HCT116 (cell line): ENCODE measurements around the gene PCDHGA4. TPM values are rescaled to one million over a fixed set of nuclear protein-coding genes. Genes with fewer than 3 reads are reported as not detected.

Experiments used
- ATAC-seq: fragments of 200-7000 bp; cut with Tn5 transposase; 2 replicates; pipeline ENCODE4 v1.9.1; 2020; ENCODE audit warnings: mild to moderate bottlenecking, moderate library complexity
- BruUV-seq: library from RNA; stranded (reverse); fragments of 400-500 nt; replicated peaks from 2 replicates; lab custom pipeline; 2021; lab: Mats Ljungman, UMichigan
- CTCF ChIA-PET: fragments of 300-600 bp; sonication (Branson Sonifier 250); formaldehyde crosslinking; loops from one replicate; lab custom pipeline; 2021; ENCODE audit warnings: antibody characterized with exemption; lab: Charles Lee
- POLR2A ChIA-PET: fragments of 300-600, 350-600 bp; sonication (Branson Sonifier 250); formaldehyde crosslinking; loops from one replicate; lab custom pipeline; 2021; ENCODE audit warnings: antibody characterized with exemption; lab: Charles Lee
- RAD21 ChIA-PET, 2 experiments: fragments of 300-600 bp; sonication (Branson Sonifier 250); formaldehyde crosslinking; loops; one replicate each; lab custom pipeline; 2023; ENCODE audit warnings: low total read pairs in 2 of 2; ENCODE audit not compliant: uncharacterized antibody in 2 of 2, unreplicated experiment in 2 of 2, low non-redundant PET in 1 of 2; lab: Charles Lee
- DNase-seq: peaks from one replicate; pipeline ENCODE4 v3.0.0-alpha.2; 2010; ENCODE audit warnings: low read depth, low spot score
- H2AFZ ChIP-seq: fragments of 200-600 bp; shearing (Covaris generic), sonication (generic); 2 replicates; pipeline ENCODE4 v1.6.1; 2017; ENCODE audit warnings: low read depth, mixed run types, mixed read lengths, antibody characterized with exemption, low read length; ENCODE audit not compliant: poor library complexity, severe bottlenecking
- H3K27ac ChIP-seq: 2 replicates; pipeline ENCODE4 v1.5.1; 2012; ENCODE audit warnings: low read depth, low read length
- H3K27me3 ChIP-seq: fragments of 200-600 bp; sonication (generic); 2 replicates; pipeline ENCODE4 v1.6.1; 2016; ENCODE audit warnings: mixed run types, low read length, mixed read lengths; ENCODE audit not compliant: insufficient read depth
- H3K36me3 ChIP-seq, 2 experiments: fragments of 200-500 bp in 1 of 2; fragments of 200-600 bp in 1 of 2; sonication (Bioruptor generic) in 1 of 2; sonication (generic) in 1 of 2; 2 replicates each; pipeline versions ENCODE4 v1.5.1 to v1.6.1; 2014 to 2016; ENCODE audit warnings: low read length in 2 of 2, inconsistent platforms in 1 of 2, mixed read lengths in 1 of 2, mixed run types in 1 of 2; ENCODE audit not compliant: insufficient read depth in 2 of 2, control insufficient read depth in 1 of 2
- H3K4me1 ChIP-seq, 2 experiments: fragments of 200-600 bp in 1 of 2; sonication (generic) in 1 of 2; 2 replicates each; pipeline versions ENCODE4 v1.5.1 to v1.6.1; 2012 to 2017; ENCODE audit warnings: low read length in 2 of 2, inconsistent platforms in 1 of 2, mild to moderate bottlenecking in 1 of 2, mixed read lengths in 1 of 2, mixed run types in 1 of 2, moderate library complexity in 1 of 2; ENCODE audit not compliant: insufficient read depth in 2 of 2, control insufficient read depth in 1 of 2
- H3K4me2 ChIP-seq: fragments of 200-600 bp; sonication (generic); 2 replicates; pipeline ENCODE4 v1.6.1; 2017; ENCODE audit warnings: mixed run types, low read length, mixed read lengths
- H3K4me3 ChIP-seq, 2 experiments: fragments of 200-600 bp in 1 of 2; sonication (generic) in 1 of 2; replicated peaks in 1 of 2; 2 replicates each; pipeline ENCODE4 v1.5.1; 2011 to 2016; ENCODE audit warnings: low read length in 2 of 2, control low read depth in 1 of 2, low read depth in 1 of 2, mild to moderate bottlenecking in 1 of 2, mixed read lengths in 1 of 2, mixed run types in 1 of 2
- H3K79me2 ChIP-seq: fragments of 200-600 bp; sonication (generic); 2 replicates; pipeline ENCODE4 v1.6.1; 2017; ENCODE audit warnings: mild to moderate bottlenecking, mixed run types, low read length, moderate library complexity, mixed read lengths; ENCODE audit not compliant: insufficient read depth
- H3K9ac ChIP-seq: fragments of 200-600 bp; sonication (generic); 2 replicates; pipeline ENCODE4 v1.6.1; 2016; ENCODE audit warnings: low read length, mixed read lengths
- H3K9me2 ChIP-seq: fragments of 200-600 bp; sonication (generic), shearing (Covaris generic); 2 replicates; pipeline ENCODE4 v1.6.1; 2017; ENCODE audit warnings: mixed run types, mild to moderate bottlenecking, moderate library complexity; ENCODE audit not compliant: insufficient read depth
- H3K9me3 ChIP-seq, 2 experiments: fragments of 200-500 bp in 1 of 2; fragments of 200-600 bp in 1 of 2; sonication (Bioruptor generic) in 1 of 2; sonication (generic) in 1 of 2; 2 replicates each; pipeline ENCODE4 v1.6.1; 2014 to 2017; ENCODE audit warnings: low read length in 2 of 2, mixed read lengths in 2 of 2, inconsistent platforms in 1 of 2, low read depth in 1 of 2, mild to moderate bottlenecking in 1 of 2, mixed run types in 1 of 2, moderate library complexity in 1 of 2; ENCODE audit not compliant: control insufficient read depth in 1 of 2, insufficient read depth in 1 of 2
- H4K20me1 ChIP-seq: fragments of 200-600 bp; sonication (generic), shearing (Covaris generic); 2 replicates; pipeline ENCODE4 v1.6.1; 2017; ENCODE audit warnings: mixed run types, mild to moderate bottlenecking, moderate library complexity; ENCODE audit not compliant: insufficient read depth
- EGR1 ChIP-seq: IDR thresholded peaks from 2 replicates; pipeline ENCODE4 v1.6.1; 2012; ENCODE audit warnings: low read depth
- EZH2 ChIP-seq: fragments of 200-600 bp; sonication (generic); IDR thresholded peaks from 2 replicates; pipeline ENCODE4 v1.6.1; 2017; ENCODE audit warnings: antibody characterized with exemption, mixed run types
- EZH2phosphoT487 ChIP-seq: fragments of 200-600 bp; IDR thresholded peaks from 2 replicates; pipeline ENCODE4 v1.6.1; 2018; ENCODE audit warnings: antibody characterized with exemption, borderline replicate concordance
- FOSL1 ChIP-seq: IDR thresholded peaks from 2 replicates; pipeline ENCODE4 v1.6.1; 2012; ENCODE audit warnings: low read depth
- TCF7L2 ChIP-seq: IDR thresholded peaks from 2 replicates; pipeline ENCODE4 v1.7.0; 2011; ENCODE audit warnings: borderline replicate concordance, inconsistent platforms; ENCODE audit not compliant: insufficient read depth, insufficient read length; ENCODE audit errors: extremely low read depth
- ZNF274 ChIP-seq: fragments of 200-500 bp; sonication (Bioruptor generic); IDR thresholded peaks from 2 replicates; pipeline ENCODE4 v1.6.1; 2014; ENCODE audit warnings: mild to moderate bottlenecking, low read depth, low read length, inconsistent platforms
- intact Hi-C: fragments of 100-400 bp; cut with micrococcal nuclease; formaldehyde crosslinking; loops from 2 replicates; pipeline ENCODE4 v1.10.0; 2022
- total RNA-seq: library from RNA; stranded (reverse); gene quantifications from one replicate; pipeline ENCODE4 v1.2.1, GENCODE V29; 2021; ENCODE audit not compliant: unreplicated experiment

Gene PCDHGA4
- total RNA-seq, 1 experiment from 2014 or later, result not detected

GRCh38 chr5:141363952-141364660, 9.3 kb downstream of the PCDHGA4 start, which contains the start of gene PCDHGA5:
Gene PCDHGA5 (plus strand): TSS chr5:141364162. CDS start chr5:141364331, 169 bp downstream.
- peaks cover 5 to 6% of the 10 kb centered on the region in 2 experiments; a peak in 2 of 4 replicates for H3K9me3 ChIP-seq
- no TSS peak for BruUV-seq
- POLR2A ChIA-PET, result no interaction called here

GRCh38 chr5:141366016-141366896, 11.4 kb downstream of the PCDHGA4 start:
- Histone ChIP-seq H3K36me3 (no peaks in the 10 kb centered on the region), H3K4me2 (no peak overlapping the region), H3K9ac (no peak overlapping the region), H3K79me2 (no peaks in the 10 kb centered on the region), H3K9me2 (no peaks in the 10 kb centered on the region), H3K27me3 (no peaks in the 10 kb centered on the region), H4K20me1 (no peaks in the 10 kb centered on the region), H3K4me3 (no peak overlapping the region), H3K27ac (no peak overlapping the region), H2AFZ (no peak overlapping the region), H3K9me3 (peaks cover 5 to 16% of the 10 kb centered on the region in 2 experiments; a peak in 2 of 4 replicates), H3K4me1 (no peaks in the 10 kb centered on the region)
- ChIA-PET POLR2A (no interaction called here), CTCF (no interaction called here), RAD21 (no interaction called here)
- intact Hi-C loops, result no loop called here
- TF ChIP-seq EZH2phosphoT487, result no peak
- TF ChIP-seq TCF7L2, result no peak
- DNase-seq (no peak), ATAC-seq (no peak)
- no TSS peak for BruUV-seq

More at GRCh38 chr5:141363952-141364660, 9.3 kb downstream of the PCDHGA4 start, which contains the start of gene PCDHGA5:
- H3K9ac ChIP-seq, result no peak within 1 kb of the TSS
- intact Hi-C loops, result no loop called here
- no peak for DNase-seq
- CTCF ChIA-PET, result interaction anchor here (1.0 to 1.1 kb wide), 2 partner anchors 44 to 200 kb away, joined by 3 read pairs; partner anchors contain the start of gene TAF7
- no peak for TF ChIP-seq FOSL1
- no peak for TF ChIP-seq EGR1
- TF ChIP-seq ZNF274, result no peak
- TF ChIP-seq EZH2, result no peak
- TF ChIP-seq, all 23 proteins: peak for 0
- Histone ChIP-seq H2AFZ (no peak within 1 kb of the TSS), H3K4me2 (no peak within 1 kb of the TSS), H4K20me1 (no peaks in the 10 kb centered on the region), H3K36me3 (no peaks in the 10 kb centered on the region), H3K27ac (no peak within 1 kb of the TSS), H3K9me2 (no peaks in the 10 kb centered on the region), H3K4me1 (no peaks in the 10 kb centered on the region), H3K79me2 (no peaks in the 10 kb centered on the region), H3K27me3 (no peaks in the 10 kb centered on the region), H3K4me3 (no peak within 1 kb of the TSS)
- ATAC-seq, result no peak
- RAD21 ChIA-PET, result no interaction called here
